Mucosa of stomach (tissue), 1 donor: Measurements from ENCODE around the gene MRPS35.
"Not testable (repeated sequence)": the region's sequence is repeated elsewhere in the genome, so short reads cannot be mapped to it uniquely, and the experiment has no call there.

Experiments
- H3K27me3 ChIP-seq: one replicate; pipeline ENCODE4 v1.7.0; 2013; ENCODE audit warnings: mild to moderate bottlenecking, low read length; ENCODE audit not compliant: control insufficient read depth, insufficient read depth
- H3K36me3 ChIP-seq: one replicate; pipeline ENCODE4 v1.7.0; 2013; ENCODE audit warnings: low read length; ENCODE audit not compliant: control insufficient read depth, insufficient read depth
- H3K4me1 ChIP-seq: one replicate; pipeline ENCODE4 v1.7.0; 2013; ENCODE audit warnings: mild to moderate bottlenecking, low read length; ENCODE audit not compliant: control insufficient read depth, insufficient read depth
- H3K4me3 ChIP-seq: one replicate; pipeline ENCODE4 v1.7.0; 2013; ENCODE audit warnings: low read length
- H3K9ac ChIP-seq: one replicate; pipeline ENCODE4 v1.7.0; 2013; ENCODE audit warnings: mild to moderate bottlenecking, low read length, moderate library complexity
- H3K9me3 ChIP-seq: one replicate; pipeline ENCODE4 v1.7.0; 2013; ENCODE audit warnings: mild to moderate bottlenecking, low read length, moderate library complexity; ENCODE audit not compliant: control insufficient read depth
- donor health status: Pancreatic carcinoma.

MRPS35 gene

GRCh38 chr12:27711317-27711682 lies 668 bp downstream of the MRPS35 start:
- Histone ChIP-seq H3K36me3 (no peaks in the 10 kb centered on the region), H3K9ac (peak overlapping the region; percentile 86), H3K9me3 (no peaks in the 10 kb centered on the region), H3K4me3 (peak overlapping the region; percentile 91), H3K27me3 (no peaks in the 10 kb centered on the region), H3K4me1 (peaks cover 26% of the 10 kb centered on the region)

GRCh38 chr12:27711967-27712366 lies 1.3 kb downstream of the MRPS35 start:
- Histone ChIP-seq H3K27me3 (no peaks in the 10 kb centered on the region), H3K4me3 (no peak overlapping the region)

GRCh38 chr12:27723212-27723611 lies 12.6 kb downstream of the MRPS35 start:
- Histone ChIP-seq H3K9ac (no peak overlapping the region), H3K9me3 (no peaks in the 10 kb centered on the region), H3K36me3 (no peaks in the 10 kb centered on the region), H3K4me3 (no peak overlapping the region), H3K27me3 (no peaks in the 10 kb centered on the region), H3K4me1 (no peaks in the 10 kb centered on the region)

More at GRCh38 chr12:27711967-27712366, 1.3 kb downstream of the MRPS35 start:
- Histone ChIP-seq H3K9ac (no peak overlapping the region), H3K36me3 (no peaks in the 10 kb centered on the region), H3K4me1 (peaks cover 26% of the 10 kb centered on the region), H3K9me3 (no peaks in the 10 kb centered on the region)

DNA sequence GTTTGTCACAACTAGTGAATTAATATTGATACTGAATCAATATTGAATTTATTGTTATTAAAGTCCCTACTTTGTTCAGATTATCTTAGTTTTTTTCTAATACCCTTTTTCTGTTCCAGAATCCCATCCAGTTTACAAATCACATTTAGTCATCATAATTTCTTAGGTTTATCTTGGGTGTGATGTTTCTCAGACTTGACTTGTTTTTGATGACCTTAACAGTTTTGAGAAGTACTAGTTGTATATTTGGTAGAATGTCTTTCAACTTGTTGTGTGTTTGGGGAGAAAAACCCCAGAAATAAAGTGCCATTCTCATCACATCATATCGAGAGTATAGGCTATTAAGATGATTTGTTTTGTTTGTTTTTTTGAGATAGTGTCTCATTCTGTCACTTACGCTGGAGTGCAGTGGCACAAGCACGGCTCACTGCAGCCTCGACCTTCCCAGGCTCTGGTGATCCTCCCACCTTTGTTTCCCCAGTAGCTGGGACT lies 19.5 kb downstream of the MRPS35 start:
- Histone ChIP-seq H3K9ac (no peak overlapping the region), H3K4me3 (no peak overlapping the region), H3K36me3 (no peaks in the 10 kb centered on the region), H3K4me1 (no peaks in the 10 kb centered on the region), H3K9me3 (no peaks in the 10 kb centered on the region), H3K27me3 (no peaks in the 10 kb centered on the region)

- Histone ChIP-seq H3K9me3 (no peaks in the 10 kb centered on the region), H3K36me3 (no peaks in the 10 kb centered on the region), H3K27me3 (no peaks in the 10 kb centered on the region), H3K4me3 (no peak overlapping the region), H3K4me1 (no peaks in the 10 kb centered on the region), H3K9ac (no peak overlapping the region)
Observed at GRCh38 chr12:27732281-27732680, 21.6 kb downstream of the MRPS35 start.

DNA sequence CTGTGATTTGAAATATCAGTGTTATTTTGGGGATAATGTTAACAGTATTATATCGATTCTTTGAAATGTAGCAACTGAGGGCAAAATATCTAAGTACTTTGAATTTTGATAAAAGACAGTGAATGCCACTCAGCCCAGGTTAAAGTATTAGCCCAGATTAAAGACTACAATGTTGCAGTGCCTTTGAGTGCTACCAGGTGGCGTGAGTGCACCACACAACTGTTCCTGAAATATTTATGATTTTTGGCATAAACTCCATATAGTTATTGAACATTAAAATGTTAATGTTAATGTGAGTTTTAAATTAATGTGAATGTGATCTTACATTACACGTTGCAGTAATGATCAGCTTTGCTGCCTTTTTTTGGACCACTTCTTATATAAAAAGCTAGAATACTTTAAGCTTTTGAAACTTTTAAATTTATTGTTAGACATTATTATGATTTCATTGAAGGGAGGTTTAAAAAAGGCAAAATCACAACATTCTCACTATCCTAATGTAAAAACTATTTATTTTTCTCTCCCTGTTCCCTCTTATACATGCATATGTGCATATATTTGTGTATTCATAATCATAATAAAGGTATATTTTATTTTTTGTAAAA lies 22.5 kb downstream of the MRPS35 start:
- Histone ChIP-seq H3K9ac (no peak overlapping the region), H3K9me3 (no peaks in the 10 kb centered on the region), H3K4me3 (no peak overlapping the region), H3K4me1 (no peaks in the 10 kb centered on the region), H3K36me3 (no peaks in the 10 kb centered on the region), H3K27me3 (no peaks in the 10 kb centered on the region)

- H3K27me3 ChIP-seq = no peaks in the 10 kb centered on the region
- H3K4me1 ChIP-seq = no peaks in the 10 kb centered on the region
- no peak overlapping the region for H3K4me3 ChIP-seq
- no peaks in the 10 kb centered on the region for H3K36me3 ChIP-seq
- H3K9me3 ChIP-seq = no peaks in the 10 kb centered on the region
- H3K9ac ChIP-seq = no peak overlapping the region
Observed at GRCh38 chr12:27733791-27734190, 23.2 kb downstream of the MRPS35 start.

DNA sequence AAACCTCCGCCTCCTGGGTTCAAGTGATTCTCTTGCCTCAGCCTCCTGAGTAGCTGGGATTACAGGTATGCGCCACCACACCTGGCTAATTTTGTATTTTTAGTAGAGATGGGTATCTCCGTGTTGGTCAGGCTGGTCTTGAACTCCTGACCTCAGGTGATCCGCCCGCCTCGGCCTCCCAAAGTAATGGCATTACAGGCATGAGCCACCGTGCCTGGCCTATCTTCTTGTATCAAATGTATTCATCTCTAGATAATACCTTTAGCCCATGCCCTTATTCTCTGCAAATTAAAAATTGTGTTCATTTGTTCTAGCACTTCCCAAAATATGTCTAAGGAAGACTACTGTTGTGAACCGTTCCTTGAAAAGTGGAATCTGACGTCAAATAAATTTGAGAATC lies 23.7 kb downstream of the MRPS35 start:
- H3K36me3 ChIP-seq, H3K27me3 ChIP-seq, H3K4me1 ChIP-seq, H3K9me3 ChIP-seq, H3K4me3 ChIP-seq, H3K9ac ChIP-seq: not testable (repeated sequence)

- H3K4me1 ChIP-seq = peaks cover 14% of the 10 kb centered on the region
- no peaks in the 10 kb centered on the region for H3K27me3 ChIP-seq
- H3K4me3 ChIP-seq = no peak overlapping the region
- H3K9me3 ChIP-seq = no peaks in the 10 kb centered on the region
- H3K36me3 ChIP-seq = no peaks in the 10 kb centered on the region
- H3K9ac ChIP-seq = no peak overlapping the region
Observed at GRCh38 chr12:27743601-27744000, 33.0 kb downstream of the MRPS35 start.

DNA sequence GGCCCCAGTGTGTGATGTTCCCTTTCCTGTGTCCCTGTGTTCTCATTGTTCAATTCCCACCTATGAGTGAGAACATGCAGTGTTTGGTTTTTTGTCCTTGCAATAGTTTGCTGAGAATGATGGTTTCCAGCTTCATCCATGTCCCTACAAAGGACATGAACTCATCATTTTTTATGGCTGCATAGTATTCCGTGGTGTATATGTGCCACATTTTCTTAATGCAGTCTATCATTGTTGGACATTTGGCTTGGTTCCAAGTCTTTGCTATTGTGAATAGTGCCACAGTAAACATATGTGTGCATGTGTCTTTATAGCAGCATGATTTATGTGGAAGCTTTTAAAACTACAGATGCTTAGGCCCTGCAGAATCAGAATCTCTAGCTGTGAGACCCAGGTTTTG lies 35.1 kb downstream of the MRPS35 start:
- not testable (repeated sequence) for H3K9me3 ChIP-seq, H3K9ac ChIP-seq, H3K36me3 ChIP-seq, H3K4me3 ChIP-seq, H3K27me3 ChIP-seq
- peaks cover 16% of the 10 kb centered on the region for H3K4me1 ChIP-seq

- no peaks in the 10 kb centered on the region for H3K27me3 ChIP-seq
- H3K4me3 ChIP-seq = no peak overlapping the region
- H3K9ac ChIP-seq = no peak overlapping the region
- H3K4me1 ChIP-seq = peaks cover 21% of the 10 kb centered on the region
- H3K36me3 ChIP-seq = no peaks in the 10 kb centered on the region
- H3K9me3 ChIP-seq = no peaks in the 10 kb centered on the region
Observed at GRCh38 chr12:27747111-27747820, 36.6 kb downstream of the MRPS35 start.

DNA sequence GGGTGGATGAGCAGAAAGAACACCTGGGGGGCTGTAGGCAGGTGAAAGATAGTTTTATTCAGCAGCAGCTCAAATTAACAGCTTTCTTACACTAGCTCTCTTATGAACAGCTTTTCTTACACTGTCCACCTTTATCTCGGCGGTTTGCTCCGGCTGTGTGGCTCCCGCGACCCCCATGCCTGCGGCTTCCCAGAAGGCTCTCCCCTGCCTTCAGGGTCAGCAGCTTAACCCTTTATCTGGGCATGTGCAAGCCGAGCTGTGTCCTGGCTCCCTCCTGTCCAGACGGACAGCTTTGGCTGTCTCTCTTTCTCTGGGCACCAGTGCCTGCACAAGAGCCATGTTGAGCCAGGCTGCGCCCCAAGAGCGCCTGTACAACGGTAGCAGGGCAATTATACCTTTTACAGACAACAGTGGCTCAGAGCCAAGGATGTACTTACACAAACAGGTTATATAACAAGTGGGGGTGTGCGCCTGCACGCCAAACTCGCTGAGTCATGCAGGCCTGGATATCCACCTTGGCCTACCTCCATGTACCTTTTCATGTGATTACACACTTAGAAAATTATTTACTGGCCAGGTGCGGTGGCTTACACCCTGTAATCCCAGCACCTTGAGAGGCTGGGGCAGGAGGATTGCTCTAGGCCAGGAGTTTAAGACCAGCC lies 40.9 kb downstream of the MRPS35 start:
- peaks cover 21% of the 10 kb centered on the region for H3K4me1 ChIP-seq
- H3K9me3 ChIP-seq = no peaks in the 10 kb centered on the region
- H3K27me3 ChIP-seq = no peaks in the 10 kb centered on the region
- no peak overlapping the region for H3K4me3 ChIP-seq
- no peaks in the 10 kb centered on the region for H3K36me3 ChIP-seq
- H3K9ac ChIP-seq = no peak overlapping the region
